ENCODE data around the gene ARHGEF37.

DNA sequence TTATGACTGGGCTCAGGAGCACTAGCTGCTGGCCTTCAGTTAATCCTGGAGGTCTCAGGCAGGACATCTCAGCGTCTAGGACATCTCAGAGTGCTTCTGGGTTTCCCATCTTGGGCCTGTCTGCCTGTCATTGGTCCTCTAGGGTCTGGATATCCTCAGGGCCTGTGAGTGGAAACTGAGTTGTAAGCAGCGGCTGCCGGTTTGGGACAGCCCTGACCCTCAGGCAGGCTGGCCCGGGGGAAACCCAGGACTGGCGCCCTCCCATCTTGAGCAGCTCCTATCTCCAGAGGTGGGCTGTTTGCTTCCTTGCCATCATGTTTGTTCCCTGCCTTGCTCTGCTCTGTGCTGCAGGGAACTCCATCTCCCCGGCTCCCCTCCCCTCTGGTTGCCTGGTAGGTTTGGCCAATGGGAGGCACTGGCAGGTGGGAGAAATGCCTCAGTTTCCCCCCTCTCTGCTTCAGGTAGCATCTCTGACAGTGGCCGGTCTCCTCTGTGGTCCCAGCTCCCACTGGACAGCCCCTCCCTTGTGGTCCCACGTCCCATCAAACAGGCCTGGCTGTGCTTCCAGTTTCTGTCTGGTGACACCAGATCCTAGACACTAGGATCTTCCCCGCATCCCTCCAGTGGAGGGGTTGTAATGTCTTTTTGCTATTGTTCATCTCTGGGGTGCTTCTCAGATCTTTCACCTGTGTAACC lies 57.4 kb downstream of the ARHGEF37 start:
- TF ChIP-seq CTCF (IDR thresholded peaks at IDR 0.05) (no peak), POLR2A (IDR thresholded peaks at IDR 0.05) (no peak)
